Measurements from ENCODE around the gene EFHD1. TPM values are rescaled to one million over a fixed set of nuclear protein-coding genes. Genes with fewer than 3 reads are reported as not detected.

EFHD1 gene
- total and polyA plus RNA-seq, 8 donors, result 3.5 to 13.6 (median 5.0) TPM

GRCh38 chr2:232597362-232598079, 35.9 kb upstream of the EFHD1 start:
- Histone ChIP-seq H3K4me1 (no peaks in the 10 kb centered on the region), H3K9me3 (no peaks in the 10 kb centered on the region), H3K4me3 (no peak overlapping the region), H3K27ac (no peak overlapping the region), H3K36me3 (no peaks in the 10 kb centered on the region), H3K27me3 (no peaks in the 10 kb centered on the region)
- ATAC-seq, result no peak
- no peak for DNase-seq
- TF ChIP-seq CTCF (IDR thresholded peaks at IDR 0.05), result no peak
- intact Hi-C loops (cut with DNase I), result no loop called here

GRCh38 chr2:232598293-232598692, 35.1 kb upstream of the EFHD1 start:
- no peak for DNase-seq
- intact Hi-C loops (cut with DNase I), result no loop called here
- no peaks in the 10 kb centered on the region for H3K36me3 ChIP-seq
- H3K27ac ChIP-seq, result no peak overlapping the region
- ATAC-seq, result no peak
- no peaks in the 10 kb centered on the region for H3K27me3 ChIP-seq
- H3K4me1 ChIP-seq, result no peaks in the 10 kb centered on the region
- H3K9me3 ChIP-seq, result no peaks in the 10 kb centered on the region
- TF ChIP-seq CTCF (IDR thresholded peaks at IDR 0.05), result no peak
- H3K4me3 ChIP-seq, result no peak overlapping the region

- Histone ChIP-seq H3K36me3 (no peaks in the 10 kb centered on the region), H3K27ac (no peak overlapping the region), H3K27me3 (no peaks in the 10 kb centered on the region), H3K4me3 (no peak overlapping the region), H3K9me3 (no peaks in the 10 kb centered on the region), H3K4me1 (no peaks in the 10 kb centered on the region)
- no peak for TF ChIP-seq CTCF (IDR thresholded peaks at IDR 0.05)
- intact Hi-C loops (cut with DNase I), result no loop called here
- no peak for DNase-seq
- no peak for ATAC-seq
These were observed 33.2 kb upstream of the EFHD1 start for GRCh38 chr2:232600053-232600773.

- no peaks in the 10 kb centered on the region for H3K27me3 ChIP-seq
- no peak for TF ChIP-seq CTCF (IDR thresholded peaks at IDR 0.05)
- intact Hi-C loops (cut with DNase I), result no loop called here
- DNase-seq (no peak), ATAC-seq (no peak)
- peaks cover 0 to 4% of the 10 kb centered on the region in 2 donors for H3K4me1 ChIP-seq
- no peak overlapping the region for H3K27ac ChIP-seq
- H3K4me3 ChIP-seq, result no peak overlapping the region
- H3K9me3 ChIP-seq, result no peaks in the 10 kb centered on the region
- H3K36me3 ChIP-seq, result no peaks in the 10 kb centered on the region
These were observed 30.1 kb upstream of the EFHD1 start for GRCh38 chr2:232603283-232603682.

GRCh38 chr2:232604535-232604934, 28.9 kb upstream of the EFHD1 start:
- Histone ChIP-seq H3K9me3 (no peaks in the 10 kb centered on the region), H3K4me1 (peaks cover 0 to 4% of the 10 kb centered on the region in 2 donors), H3K36me3 (no peaks in the 10 kb centered on the region), H3K27me3 (no peaks in the 10 kb centered on the region), H3K27ac (no peak overlapping the region), H3K4me3 (no peak overlapping the region)
- no peak for TF ChIP-seq CTCF (IDR thresholded peaks at IDR 0.05)
- intact Hi-C loops (cut with DNase I), result no loop called here
- ATAC-seq (no peak), DNase-seq (no peak)

Data from left lung (tissue), 10 donors.